ENCODE results near the gene FILIP1. TPM values are rescaled to one million over a fixed set of nuclear protein-coding genes. Genes with fewer than 3 reads are reported as not detected.
"Not testable (repeated sequence)": the region's sequence is repeated elsewhere in the genome, so short reads cannot be mapped to it uniquely, and the experiment has no call there.

Gene FILIP1
- total RNA-seq, 3 donors from 2014 or later (not counting 1 experiment from before 2014, with no cell fraction given): not detected

GRCh38 chr6:75449630-75450206 lies 43.9 kb downstream of the FILIP1 start:
- Mint-ChIP-seq H3K4me3 (no peak overlapping the region), H3K27me3 (ENCODE audit: low read depth in 2 of 2) (no peaks in the 10 kb centered on the region), H3K4me1 (no peaks in the 10 kb centered on the region), H3K9me3 (peaks cover 3% of the 10 kb centered on the region in 2 donors), H3K36me3 (no peaks in the 10 kb centered on the region), H3K27ac (no peak overlapping the region)
- Histone ChIP-seq H3K4me3 (ENCODE audit: low read length) (no peak overlapping the region), H3K36me3 (ENCODE audit: control insufficient read depth, insufficient read depth, low read length) (no peaks in the 10 kb centered on the region), H3K27ac (ENCODE audit: low read length) (no peak overlapping the region), H3K27me3 (ENCODE audit: control insufficient read depth, insufficient read depth, low read length) (peaks cover 2% of the 10 kb centered on the region), H3K9me3 (ENCODE audit: control insufficient read depth, insufficient read depth, low read length) (no peaks in the 10 kb centered on the region), H3K4me1 (ENCODE audit: control insufficient read depth, insufficient read depth, low read length) (no peaks in the 10 kb centered on the region)
- no peak for TF ChIP-seq CTCF (IDR thresholded peaks at IDR 0.05)
- DNase-seq: no peak
- no peak for ATAC-seq
- WGBS (ENCODE audit: insufficient coverage): 94% methylated on average over 5 of the region's 5 CpGs
- intact Hi-C loops (cut with micrococcal nuclease): no loop called here

- Mint-ChIP-seq H3K4me3 (no peak overlapping the region), H3K27me3 (ENCODE audit: low read depth in 2 of 2) (no peaks in the 10 kb centered on the region), H3K36me3 (no peaks in the 10 kb centered on the region), H3K27ac (no peak overlapping the region), H3K4me1 (no peaks in the 10 kb centered on the region), H3K9me3 (peaks cover 3% of the 10 kb centered on the region in 2 donors)
- intact Hi-C loops (cut with micrococcal nuclease): no loop called here
- Histone ChIP-seq H3K4me3 (ENCODE audit: low read length) (no peak overlapping the region), H3K27me3 (ENCODE audit: control insufficient read depth, insufficient read depth, low read length) (peaks cover 2% of the 10 kb centered on the region), H3K9me3 (ENCODE audit: control insufficient read depth, insufficient read depth, low read length) (no peaks in the 10 kb centered on the region), H3K36me3 (ENCODE audit: control insufficient read depth, insufficient read depth, low read length) (no peaks in the 10 kb centered on the region), H3K27ac (ENCODE audit: low read length) (no peak overlapping the region), H3K4me1 (ENCODE audit: control insufficient read depth, insufficient read depth, low read length) (no peaks in the 10 kb centered on the region)
- DNase-seq (no peak), ATAC-seq (no peak)
- TF ChIP-seq CTCF (IDR thresholded peaks at IDR 0.05): no peak
- WGBS (ENCODE audit: insufficient coverage): 88% methylated on average over 4 of the region's 4 CpGs
Measured at GRCh38 chr6:75446241-75446880, 47.2 kb downstream of the FILIP1 start.

- no peak overlapping the region for H3K27ac Mint-ChIP-seq
- H3K4me1 Mint-ChIP-seq: no peaks in the 10 kb centered on the region
- no peaks in the 10 kb centered on the region for H3K27me3 Mint-ChIP-seq (ENCODE audit: low read depth in 2 of 2)
- H3K4me1 ChIP-seq (ENCODE audit: control insufficient read depth, insufficient read depth, low read length): no peaks in the 10 kb centered on the region
- intact Hi-C loops (cut with micrococcal nuclease): no loop called here
- no peak for TF ChIP-seq CTCF (IDR thresholded peaks at IDR 0.05)
- H3K27me3 ChIP-seq (ENCODE audit: control insufficient read depth, insufficient read depth, low read length): peaks cover 2% of the 10 kb centered on the region
- DNase-seq (no peak), ATAC-seq (no peak)
- no peaks in the 10 kb centered on the region for H3K9me3 ChIP-seq (ENCODE audit: control insufficient read depth, insufficient read depth, low read length)
- H3K36me3 ChIP-seq (ENCODE audit: control insufficient read depth, insufficient read depth, low read length): no peaks in the 10 kb centered on the region
- H3K4me3 Mint-ChIP-seq: no peak overlapping the region
- no peaks in the 10 kb centered on the region for H3K36me3 Mint-ChIP-seq
- peaks cover 3% of the 10 kb centered on the region in 2 donors for H3K9me3 Mint-ChIP-seq
- H3K4me3 ChIP-seq (ENCODE audit: low read length): no peak overlapping the region
- no peak overlapping the region for H3K27ac ChIP-seq (ENCODE audit: low read length)
Measured at GRCh38 chr6:75445738-75446137, 47.9 kb downstream of the FILIP1 start.

- TF ChIP-seq CTCF (IDR thresholded peaks at IDR 0.05): no peak
- Histone ChIP-seq H3K27ac (ENCODE audit: low read length) (no peak overlapping the region), H3K4me3 (ENCODE audit: low read length) (no peak overlapping the region), H3K36me3 (ENCODE audit: control insufficient read depth, insufficient read depth, low read length) (no peaks in the 10 kb centered on the region), H3K9me3 (ENCODE audit: control insufficient read depth, insufficient read depth, low read length) (no peaks in the 10 kb centered on the region), H3K27me3 (ENCODE audit: control insufficient read depth, insufficient read depth, low read length) (peaks cover 2% of the 10 kb centered on the region), H3K4me1 (ENCODE audit: control insufficient read depth, insufficient read depth, low read length) (no peaks in the 10 kb centered on the region)
- intact Hi-C loops (cut with micrococcal nuclease): no loop called here
- 87% methylated on average over 2 of the region's 2 CpGs for WGBS (ENCODE audit: insufficient coverage)
- Mint-ChIP-seq H3K36me3 (no peaks in the 10 kb centered on the region), H3K27me3 (ENCODE audit: low read depth in 2 of 2) (no peaks in the 10 kb centered on the region), H3K4me1 (no peaks in the 10 kb centered on the region), H3K9me3 (peaks cover 3% of the 10 kb centered on the region in 2 donors), H3K27ac (no peak overlapping the region), H3K4me3 (no peak overlapping the region)
- ATAC-seq (no peak), DNase-seq (no peak)
Measured at GRCh38 chr6:75444899-75445298, 48.7 kb downstream of the FILIP1 start.

GRCh38 chr6:75441883-75442282 lies 51.7 kb downstream of the FILIP1 start:
- 95% methylated on average over 14 of the region's 29 CpGs for WGBS (ENCODE audit: insufficient coverage)
- H3K4me1 Mint-ChIP-seq; intact Hi-C loops (cut with micrococcal nuclease); H3K27me3 ChIP-seq (ENCODE audit: control insufficient read depth, insufficient read depth, low read length); H3K4me3 Mint-ChIP-seq; H3K36me3 ChIP-seq (ENCODE audit: control insufficient read depth, insufficient read depth, low read length); H3K4me3 ChIP-seq (ENCODE audit: low read length); DNase-seq; H3K36me3 Mint-ChIP-seq; ATAC-seq; H3K27me3 Mint-ChIP-seq (ENCODE audit: low read depth in 2 of 2); H3K9me3 Mint-ChIP-seq; H3K27ac Mint-ChIP-seq; H3K27ac ChIP-seq (ENCODE audit: low read length); H3K4me1 ChIP-seq (ENCODE audit: control insufficient read depth, insufficient read depth, low read length); H3K9me3 ChIP-seq (ENCODE audit: control insufficient read depth, insufficient read depth, low read length): not testable (repeated sequence)
